Measurements from ENCODE around the gene SPDYE4.
"Not testable (repeated sequence)": the region's sequence is repeated elsewhere in the genome, so short reads cannot be mapped to it uniquely, and the experiment has no call there.

The SPDYE4 gene

GRCh38 chr17:8758137-8758596 is at the start of gene SPDYE4:
SPDYE4 (minus strand) TSS chr17:8758546; CDS start chr17:8758382, 164 bp downstream.
- no peak for DNase-seq

- DNase-seq = no peak
These were observed 48.7 kb upstream of the SPDYE4 start for GRCh38 chr17:8806926-8807550.

- no peak for DNase-seq
These were observed 48.0 kb upstream of the SPDYE4 start for GRCh38 chr17:8806253-8806925.

GRCh38 chr17:8805396-8805795 is 47.0 kb upstream of the SPDYE4 start:
- not testable (repeated sequence) for DNase-seq

- DNase-seq = no peak
These were observed 45.4 kb upstream of the SPDYE4 start for GRCh38 chr17:8803531-8804420.

- DNase-seq = no peak
These were observed 42.9 kb upstream of the SPDYE4 start for GRCh38 chr17:8801135-8801840.

- DNase-seq = no peak
These were observed 42.3 kb upstream of the SPDYE4 start for GRCh38 chr17:8800656-8801055.

GRCh38 chr17:8799570-8800212 is 41.3 kb upstream of the SPDYE4 start:
- no peak for DNase-seq

GRCh38 chr17:8798846-8799569 is 40.7 kb upstream of the SPDYE4 start, which contains the start of gene MFSD6L:
MFSD6L (minus strand) TSS chr17:8799365; CDS start chr17:8799120, 245 bp downstream.
- no peak for DNase-seq

- no peak for DNase-seq
These were observed 40.0 kb upstream of the SPDYE4 start for GRCh38 chr17:8798176-8798845.

- no peak for DNase-seq
These were observed 39.4 kb upstream of the SPDYE4 start for GRCh38 chr17:8797621-8798175.

- DNase-seq = no peak
These were observed 36.3 kb upstream of the SPDYE4 start for GRCh38 chr17:8794636-8795035.

GRCh38 chr17:8793649-8794048 is 35.3 kb upstream of the SPDYE4 start:
- no peak for DNase-seq

- no peak for DNase-seq
These were observed 34.3 kb upstream of the SPDYE4 start for GRCh38 chr17:8792646-8793045.

GRCh38 chr17:8791910-8792270 is 33.5 kb upstream of the SPDYE4 start:
- DNase-seq = no peak

GRCh38 chr17:8791248-8791909 is 33.0 kb upstream of the SPDYE4 start:
- no peak for DNase-seq

GRCh38 chr17:8789743-8790142 is 31.4 kb upstream of the SPDYE4 start:
- DNase-seq = no peak

- no peak for DNase-seq
These were observed 30.7 kb upstream of the SPDYE4 start for GRCh38 chr17:8788998-8789397.

GRCh38 chr17:8785547-8786413 is 27.4 kb upstream of the SPDYE4 start:
- DNase-seq = peak; percentile 75
